GM21515 (cell line): ENCODE data around the gene SLC43A2.
"Not testable (repeated sequence)": the region's sequence is repeated elsewhere in the genome, so short reads cannot be mapped to it uniquely, and the experiment has no call there.

ENCODE experiments used
- ATAC-seq: cut with Tn5 transposase; IDR thresholded peaks from one replicate; pipeline ENCODE4 v1.9.1; 2021; ENCODE audit not compliant: unreplicated experiment

The SLC43A2 gene

GRCh38 chr17:1565877-1566276 is 62.8 kb downstream of the SLC43A2 start:
- no peak for ATAC-seq

- no peak for ATAC-seq
Observed at GRCh38 chr17:1563786-1564613, 64.6 kb downstream of the SLC43A2 start.

GRCh38 chr17:1563471-1563785 is 65.2 kb downstream of the SLC43A2 start:
- ATAC-seq = not testable (repeated sequence)

- peak; percentile 26 for ATAC-seq
Observed at GRCh38 chr17:1562176-1562643, 66.4 kb downstream of the SLC43A2 start.

- ATAC-seq = peak; percentile 10
Observed at GRCh38 chr17:1561420-1562175, 67.0 kb downstream of the SLC43A2 start.

- ATAC-seq = no peak
Observed at GRCh38 chr17:1560858-1561355, 67.7 kb downstream of the SLC43A2 start.

- ATAC-seq = no peak
Observed at GRCh38 chr17:1560101-1560857, 68.4 kb downstream of the SLC43A2 start.

GRCh38 chr17:1559047-1560043 is 69.3 kb downstream of the SLC43A2 start:
- no peak for ATAC-seq

GRCh38 chr17:1558401-1558800 is 70.2 kb downstream of the SLC43A2 start:
- ATAC-seq = no peak

GRCh38 chr17:1557355-1558095 is 71.1 kb downstream of the SLC43A2 start:
- no peak for ATAC-seq

GRCh38 chr17:1555651-1556471 is 72.8 kb downstream of the SLC43A2 start:
- no peak for ATAC-seq

GRCh38 chr17:1554751-1555540 is 73.7 kb downstream of the SLC43A2 start:
- no peak for ATAC-seq

- no peak for ATAC-seq
Observed at GRCh38 chr17:1553354-1554266, 75.0 kb downstream of the SLC43A2 start.

- no peak for ATAC-seq
Observed at GRCh38 chr17:1552932-1553331, 75.7 kb downstream of the SLC43A2 start.

GRCh38 chr17:1551741-1552140 is 76.9 kb downstream of the SLC43A2 start:
- ATAC-seq = no peak

- ATAC-seq = no peak
Observed at GRCh38 chr17:1548032-1548431, 80.6 kb downstream of the SLC43A2 start.
